Right lobe of liver (tissue), 4 donors: ENCODE data around the gene TOMT.
A peak's percentile ranks its signal among the peaks of the same experiment; 100 is the strongest.

Source experiments
- CTCF ChIP-seq, 4 donors: fragments of 200-600 bp in 3 of 4; fragments of 450-650 bp in 1 of 4; IDR thresholded peaks; one replicate each; pipeline versions ENCODE4 v1.5.1 to v1.8.0; 2016 to 2022; ENCODE audit warnings: antibody characterized with exemption in 4 of 4, mild to moderate bottlenecking in 2 of 4
- POLR2A ChIP-seq: fragments of 450-650 bp; IDR thresholded peaks from one replicate; pipeline ENCODE4 v1.6.1; 2017; ENCODE audit warnings: antibody characterized with exemption, mild to moderate bottlenecking
- donor health status: DM: no; HTN: no; CAD: no.
- donor health status: DM: no; HTN: no; CAD: no.
- donor health status: DM: no; HTN: yes; CAD: no.

- TF ChIP-seq POLR2A (peak; percentile 92), CTCF (IDR thresholded peaks at IDR 0.05) (no peak)
Measured at GRCh38 chr11:72112143-72112977, 6.6 kb downstream of the TOMT start, which contains the start of gene ANAPC15.
